M059J (cell line): ENCODE measurements around the gene SOCS3. TPM values are rescaled to one million over a fixed set of nuclear protein-coding genes. Genes with fewer than 3 reads are reported as not detected.

Experiments used
- DNase-seq: peaks from one replicate; pipeline ENCODE4 v3.0.0-alpha.2; 2012; ENCODE audit warnings: low read depth
- total RNA-seq: library from RNA; depleted of rRNA; stranded (reverse); fragments of >200 nt; shearing (Covaris generic); gene quantifications from 2 replicates; pipeline ENCODE4 v1.2.3, GENCODE V29; 2014

SOCS3 gene
- total RNA-seq, 1 experiment from 2014 or later, result 39.3 TPM

DNA sequence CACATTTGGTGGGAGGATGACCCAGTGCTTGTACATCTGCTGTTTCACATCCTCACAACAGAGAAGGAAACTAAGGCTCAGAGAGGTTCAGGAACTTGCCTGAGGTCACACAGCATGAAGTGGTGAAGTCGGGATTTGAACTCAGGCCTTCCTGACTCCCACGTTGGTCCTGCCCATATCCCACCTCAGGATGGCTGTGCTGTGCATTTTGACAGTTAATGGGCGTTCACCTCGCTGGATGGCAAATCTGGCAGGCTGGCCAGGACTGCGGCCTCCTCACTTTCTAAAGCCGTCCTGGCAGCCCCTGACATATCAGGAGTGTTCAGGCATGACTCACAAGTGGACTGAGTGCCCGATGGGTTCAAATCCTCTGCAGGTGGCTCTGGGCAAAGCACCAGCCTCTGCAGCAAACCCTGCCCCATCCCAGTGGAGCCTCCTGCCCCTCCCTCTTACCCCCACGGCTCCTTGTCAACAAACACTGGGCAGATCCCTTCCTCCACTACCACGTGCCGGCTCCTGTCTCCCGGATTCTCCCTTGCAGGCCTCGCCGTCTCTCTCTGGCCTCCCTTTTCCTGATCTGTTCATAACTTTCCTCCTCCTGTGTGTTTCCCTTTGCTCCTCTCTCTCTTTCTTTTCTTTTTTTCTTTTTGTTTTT lies 29.2 kb downstream of the SOCS3 start:
- DNase-seq, result peak; percentile 95

DNA sequence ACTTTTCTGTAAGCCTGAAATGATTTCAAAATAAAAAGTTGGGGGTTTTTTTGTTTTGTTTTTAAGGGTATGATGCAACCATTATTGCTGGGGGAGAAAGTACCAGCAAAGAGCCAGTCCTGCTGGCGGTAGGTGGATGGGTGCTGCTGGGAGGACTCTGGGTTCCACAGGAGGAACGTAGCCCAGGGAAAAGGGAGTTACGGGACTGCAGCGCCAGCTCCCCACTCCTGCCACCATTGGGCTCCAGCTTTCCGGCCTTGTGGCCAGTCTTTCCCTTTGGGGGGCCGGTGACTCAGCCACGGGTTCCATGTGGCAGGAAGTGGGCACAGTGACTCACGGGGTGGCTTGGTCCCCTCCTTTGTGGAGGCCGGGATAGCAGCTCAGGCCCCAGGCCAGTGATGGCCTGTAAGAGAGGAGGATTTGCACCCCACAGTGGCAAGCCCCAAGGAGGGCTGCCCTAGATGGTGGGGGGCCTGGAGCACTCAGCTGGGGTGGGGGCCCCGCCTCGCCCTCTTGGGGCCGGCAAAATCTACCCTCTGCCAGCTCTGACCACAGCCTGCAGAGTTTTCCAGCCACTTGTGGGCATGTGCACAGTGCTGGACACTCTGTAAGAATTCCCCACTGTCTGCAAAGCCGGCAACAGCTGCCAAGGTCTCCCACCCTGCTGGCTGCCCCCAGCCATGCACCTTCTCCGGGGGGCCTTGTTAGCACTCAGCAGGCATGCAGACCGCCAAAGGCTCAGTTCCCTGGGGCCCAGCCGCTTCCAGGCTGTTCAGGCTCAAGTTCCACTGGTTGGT lies 30.4 kb downstream of the SOCS3 start:
- DNase-seq, result peak; percentile 97

DNA sequence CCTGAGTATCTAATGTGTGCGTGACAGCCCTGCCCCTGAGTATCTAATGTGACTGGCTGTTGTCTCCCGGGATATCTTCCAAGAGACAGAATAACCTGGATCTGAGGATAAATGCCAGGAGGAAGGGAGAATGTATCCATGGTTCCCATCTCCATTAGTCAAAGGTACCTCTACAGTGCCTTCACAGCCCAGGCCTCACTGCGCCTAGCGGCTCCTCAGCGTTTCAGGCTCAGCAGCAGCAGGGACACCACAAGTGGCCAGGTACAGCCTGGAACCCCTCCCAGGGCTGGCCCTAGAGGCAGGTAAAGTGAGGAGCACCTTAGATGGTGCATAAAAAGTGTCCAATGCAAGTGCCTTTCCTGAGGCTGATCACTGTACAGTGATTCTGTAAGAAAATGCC lies 32.0 kb downstream of the SOCS3 start:
- no peak for DNase-seq

DNA sequence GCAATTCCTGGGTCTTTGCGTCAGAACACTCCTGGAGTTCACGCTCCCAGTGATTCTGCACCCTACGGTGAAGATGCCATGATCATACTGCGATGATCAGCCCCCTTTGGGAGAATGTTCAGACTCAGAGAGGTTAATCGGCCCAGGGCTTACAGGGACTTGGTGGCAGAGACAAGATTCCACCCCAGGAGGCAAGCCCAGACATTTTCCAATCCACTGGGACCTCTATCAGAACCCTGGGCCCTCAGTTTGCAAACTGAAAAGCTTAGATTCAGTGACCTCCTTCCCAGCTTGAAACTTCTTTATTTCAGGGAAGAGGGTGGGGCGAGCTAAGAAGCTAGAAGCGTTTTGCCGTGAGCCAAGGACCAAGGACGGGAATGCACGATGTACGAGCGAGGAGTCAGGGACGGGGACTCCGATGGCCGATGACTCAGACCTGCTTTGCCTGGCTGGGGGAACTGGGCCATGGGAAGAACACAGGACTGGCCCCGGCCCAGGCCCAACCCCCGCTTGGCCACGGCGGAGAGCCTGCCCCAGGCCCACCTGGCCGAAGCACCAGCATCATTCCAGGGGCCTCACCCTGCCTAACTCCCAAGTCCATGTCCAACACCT lies 34.7 kb downstream of the SOCS3 start:
- peak; percentile 91 for DNase-seq

DNA sequence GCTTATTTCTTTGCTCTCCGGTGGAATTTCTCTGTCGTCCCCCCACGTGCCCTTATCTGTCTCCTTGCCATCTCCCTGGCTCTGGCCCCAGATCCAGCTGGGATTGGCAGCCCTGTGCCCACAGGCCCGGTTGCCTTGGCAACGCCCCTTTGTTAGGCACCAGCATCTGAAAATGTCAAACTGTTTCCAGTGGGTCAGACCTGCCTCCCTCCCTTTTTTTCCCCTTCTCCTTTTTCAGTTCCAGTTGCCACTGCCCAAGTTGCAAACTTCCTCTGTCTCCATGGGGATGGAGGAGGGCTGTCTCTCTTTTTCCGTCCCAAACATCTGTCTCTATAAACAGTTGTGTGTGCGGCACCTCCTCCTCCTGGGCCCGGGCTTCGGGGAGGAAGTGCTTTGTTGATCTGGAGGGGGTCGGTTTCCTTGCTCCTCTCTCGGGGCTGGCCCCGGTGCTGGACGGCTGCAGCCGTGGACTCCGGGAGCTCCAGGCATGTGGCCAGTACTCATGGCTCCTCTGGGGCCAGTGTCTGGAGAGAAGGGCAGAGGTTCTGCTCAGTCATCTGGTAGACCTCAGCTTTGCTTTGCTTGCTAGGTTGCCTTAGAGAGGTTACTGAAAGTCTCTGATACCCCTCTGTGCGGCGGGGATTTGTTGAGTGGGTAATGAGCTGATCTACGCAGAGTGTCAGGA lies 35.3 kb downstream of the SOCS3 start:
- DNase-seq, result peak; percentile 94

DNA sequence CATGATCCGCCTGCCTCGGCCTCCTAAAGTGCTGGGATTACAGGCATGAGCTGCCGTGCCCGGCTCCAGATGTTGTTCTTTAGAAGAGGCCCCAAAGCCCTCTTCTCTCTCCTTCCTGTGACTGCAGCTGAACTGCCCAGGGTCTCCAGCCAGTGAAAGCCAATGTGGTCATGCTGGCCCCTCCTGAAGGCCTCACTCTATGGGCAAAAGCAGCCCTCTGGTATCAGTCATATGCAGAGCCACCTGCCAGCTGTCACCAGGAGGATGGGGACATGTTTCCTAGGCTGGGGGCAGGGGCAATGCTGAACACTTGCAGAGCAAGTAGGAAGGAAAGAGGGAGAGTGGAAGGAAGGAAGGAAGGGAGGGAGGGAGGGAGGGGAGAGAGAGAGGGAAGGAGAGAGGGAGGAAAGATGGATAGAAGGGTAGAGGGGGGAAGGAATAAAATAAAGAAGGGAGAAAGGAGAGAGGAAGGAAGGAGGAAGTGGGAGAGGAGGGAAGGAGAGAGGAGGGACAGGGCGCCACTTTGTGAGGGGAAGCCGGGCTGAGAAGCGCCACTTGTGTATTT lies 36.0 kb downstream of the SOCS3 start:
- no peak for DNase-seq

DNA sequence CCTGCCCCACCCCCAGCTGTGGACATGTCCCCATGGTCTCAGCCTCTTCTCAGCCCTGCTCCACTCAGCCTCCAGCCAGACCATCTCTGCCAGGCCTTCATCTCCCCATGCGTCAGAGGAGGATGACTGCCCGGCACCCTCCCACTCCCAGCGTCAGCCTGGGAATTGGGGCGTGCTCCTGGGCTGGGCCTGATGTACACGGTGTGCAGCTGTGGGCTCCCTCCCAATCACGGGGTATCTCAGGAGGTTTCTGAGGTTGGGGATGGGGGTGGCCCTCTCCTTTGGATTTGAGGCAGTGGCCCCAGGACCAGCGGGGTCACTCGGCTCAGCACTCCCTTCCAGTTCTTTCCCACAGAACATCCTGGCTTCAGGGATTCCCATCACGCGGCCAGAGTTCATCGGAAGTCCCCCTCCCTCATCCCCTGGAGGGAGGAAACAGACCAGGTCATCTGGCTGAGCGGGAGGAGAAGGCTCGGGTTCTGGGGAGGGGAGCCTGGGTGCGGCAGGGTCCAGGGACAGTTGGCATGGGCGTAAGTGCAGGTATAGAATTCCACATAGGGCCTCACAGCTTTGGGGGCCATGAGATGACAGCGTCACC lies 36.9 kb downstream of the SOCS3 start:
- no peak for DNase-seq

DNA sequence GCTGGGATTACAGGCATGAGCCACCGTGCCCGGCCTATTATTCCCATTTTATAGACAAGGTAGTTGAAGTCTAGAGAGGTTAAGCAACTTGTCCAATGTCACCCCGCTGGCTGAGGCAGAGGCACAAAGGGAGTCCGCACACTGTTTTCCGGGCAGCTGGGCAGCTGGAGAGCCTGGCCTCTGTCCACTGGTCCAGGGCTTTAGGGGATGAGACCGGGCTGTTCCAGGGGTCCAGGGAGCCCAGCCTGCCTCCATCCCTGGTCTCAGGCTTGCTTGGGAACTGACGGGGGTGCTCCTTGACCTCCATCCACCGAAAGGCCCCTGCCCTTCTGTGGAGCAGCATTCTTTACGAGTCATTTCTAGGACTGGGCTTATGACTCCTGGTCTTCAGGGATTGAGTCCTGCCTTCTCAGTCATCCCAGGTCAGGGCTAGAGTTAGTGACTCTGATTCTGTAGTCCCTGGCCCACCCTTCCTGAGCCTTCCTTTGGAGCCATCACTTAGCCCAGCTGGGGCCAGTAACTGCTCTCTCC lies 37.5 kb downstream of the SOCS3 start:
- DNase-seq, result peak; percentile 53

DNA sequence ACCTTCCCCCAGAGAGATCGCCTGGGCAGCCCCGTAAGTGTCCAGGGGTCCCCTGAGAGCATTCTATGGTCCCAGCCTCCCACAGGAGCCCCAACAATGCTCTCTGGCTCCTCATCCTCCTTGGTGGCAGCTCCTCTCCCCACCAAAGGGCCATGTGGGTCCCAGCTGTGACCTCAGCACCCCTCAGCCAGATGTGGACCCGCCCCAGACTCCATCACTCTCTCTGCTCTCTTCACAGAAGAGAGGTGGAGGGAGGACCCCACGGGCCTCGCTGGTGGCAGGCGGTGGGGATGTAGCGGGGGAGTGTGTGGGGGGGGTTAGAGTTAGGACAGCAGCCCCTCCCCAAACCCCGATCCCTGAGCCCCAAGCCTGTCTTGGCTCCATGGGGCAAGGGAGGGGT lies 41.0 kb downstream of the SOCS3 start:
- no peak for DNase-seq

DNA sequence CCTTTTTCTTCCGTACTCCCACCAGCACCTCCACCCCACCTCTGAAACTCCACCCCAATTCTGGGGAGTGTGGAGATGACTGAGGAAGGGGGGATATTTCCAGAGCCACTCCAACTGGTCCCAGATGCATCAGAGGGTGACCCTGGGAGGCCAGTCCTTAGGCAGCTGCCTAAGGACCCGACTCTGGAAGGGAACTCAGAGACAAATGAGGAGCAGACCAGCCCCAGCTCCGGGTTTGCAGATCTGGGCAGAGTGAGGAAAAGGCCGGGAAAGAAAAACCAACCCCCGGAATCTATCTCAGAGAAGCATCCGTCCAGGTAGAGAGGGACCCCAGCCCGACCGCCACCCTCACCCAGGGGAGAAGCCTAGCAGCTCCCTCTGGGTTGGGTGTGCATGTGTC lies 41.5 kb downstream of the SOCS3 start:
- DNase-seq, result no peak

DNA sequence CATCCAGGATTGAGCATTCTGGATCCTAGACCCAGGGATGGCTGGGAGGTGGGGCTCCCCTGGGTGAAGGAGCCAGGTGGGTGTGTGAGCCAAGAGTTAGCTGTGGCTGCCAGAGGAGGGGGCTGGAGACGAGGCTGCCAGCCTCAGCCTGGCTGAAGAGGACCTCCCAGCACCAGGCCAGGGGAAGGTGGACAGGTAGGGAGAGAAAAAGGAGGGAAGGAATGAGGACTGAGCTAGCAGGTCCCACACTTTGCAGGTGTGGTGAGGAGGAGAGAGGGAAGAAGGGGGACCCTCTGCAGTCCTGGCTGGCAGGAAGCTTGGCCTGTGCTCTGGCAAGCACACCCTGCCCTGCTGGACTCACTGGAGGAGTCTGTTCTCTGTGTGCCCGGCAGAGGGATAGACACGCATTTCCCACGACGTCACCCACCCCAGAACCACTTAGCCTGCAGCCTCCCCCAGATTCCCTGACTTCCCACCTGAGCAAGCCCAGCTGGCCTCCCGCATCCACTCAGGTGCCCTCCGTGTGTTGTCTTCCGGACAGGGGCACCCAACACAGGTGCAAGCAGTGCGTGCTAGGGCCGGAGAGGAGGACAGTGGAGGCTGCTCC lies 42.0 kb downstream of the SOCS3 start:
- no peak for DNase-seq

DNA sequence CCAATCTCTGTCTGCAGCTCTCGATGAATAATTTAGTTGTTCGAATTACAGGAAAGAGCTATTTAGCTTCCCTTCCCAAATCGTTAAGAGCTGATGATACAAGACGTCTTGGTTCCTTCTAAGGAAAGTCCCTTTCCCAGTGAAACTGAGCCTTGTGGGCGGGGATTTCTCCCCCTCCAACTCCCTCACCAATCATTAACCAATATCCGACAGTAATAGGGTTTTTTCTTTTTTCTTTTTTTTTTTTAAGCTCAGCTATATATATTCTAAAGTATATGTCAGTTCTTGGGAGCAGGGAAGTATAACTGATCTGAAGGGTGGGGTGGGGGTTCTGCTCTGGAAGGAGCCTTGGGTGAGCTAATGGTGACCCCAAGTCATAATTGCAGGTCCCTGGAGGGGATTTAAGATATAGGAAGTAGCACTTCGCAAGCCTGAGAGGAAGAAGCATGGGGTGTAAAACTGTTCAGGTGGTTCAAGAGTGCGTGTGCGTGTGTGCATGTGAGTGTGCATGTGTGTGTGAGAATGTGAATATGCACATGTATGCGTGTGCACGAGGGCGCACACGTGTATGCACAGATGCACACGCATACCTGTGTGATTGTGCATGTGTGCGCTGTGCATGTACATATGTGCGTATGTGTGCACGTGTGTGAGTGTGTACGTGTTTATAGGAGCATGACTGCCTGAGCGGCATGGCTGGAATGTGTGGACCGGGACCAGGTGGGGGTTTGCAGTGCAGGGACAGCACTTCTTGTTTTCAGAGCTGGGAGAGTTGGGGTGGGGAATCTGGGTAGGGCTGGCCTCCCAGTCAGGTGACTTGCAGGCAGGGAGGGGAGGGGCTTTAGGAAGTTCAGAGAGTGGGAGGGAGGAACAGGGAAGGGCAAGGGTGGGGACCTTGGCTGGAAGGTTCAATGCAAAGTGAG lies 42.7 kb downstream of the SOCS3 start:
- DNase-seq, result no peak

DNA sequence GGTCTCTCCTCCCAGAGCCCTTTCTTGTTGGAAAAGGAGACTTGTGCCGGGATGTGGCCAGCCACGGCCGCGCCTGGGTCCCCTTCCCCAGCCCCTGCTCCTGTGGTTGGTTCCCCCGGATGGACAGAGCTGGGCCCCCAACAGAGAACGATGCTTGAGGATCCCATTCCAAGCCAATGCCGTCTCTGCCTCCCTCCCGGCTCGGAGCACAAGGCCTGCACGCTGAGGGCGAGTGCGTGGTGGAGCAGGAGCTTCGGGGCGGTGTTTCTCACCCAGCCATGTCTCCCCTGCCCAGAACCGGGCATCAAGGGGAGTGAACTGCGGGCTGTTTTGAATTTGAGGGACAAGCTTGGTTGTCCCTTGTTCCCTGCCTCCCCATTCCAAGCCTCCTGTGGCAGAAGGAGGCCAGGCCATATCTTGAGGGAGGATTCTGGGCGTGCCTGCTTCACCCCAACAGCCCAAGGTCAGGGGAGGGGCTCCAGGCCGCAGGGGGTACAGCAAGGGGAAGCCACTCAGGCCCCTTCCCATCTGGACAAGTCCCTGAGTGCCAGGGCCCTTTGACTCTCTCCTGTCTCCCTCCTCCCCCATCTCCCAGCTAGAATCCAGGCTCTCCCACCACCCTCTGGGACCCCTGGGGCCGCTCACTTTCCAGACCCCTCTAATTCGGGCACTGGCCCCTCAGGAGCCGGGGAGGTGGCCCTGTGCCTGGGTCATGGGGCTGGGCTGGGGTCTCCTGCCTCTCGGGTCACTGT lies 43.6 kb downstream of the SOCS3 start:
- DNase-seq, result no peak

DNA sequence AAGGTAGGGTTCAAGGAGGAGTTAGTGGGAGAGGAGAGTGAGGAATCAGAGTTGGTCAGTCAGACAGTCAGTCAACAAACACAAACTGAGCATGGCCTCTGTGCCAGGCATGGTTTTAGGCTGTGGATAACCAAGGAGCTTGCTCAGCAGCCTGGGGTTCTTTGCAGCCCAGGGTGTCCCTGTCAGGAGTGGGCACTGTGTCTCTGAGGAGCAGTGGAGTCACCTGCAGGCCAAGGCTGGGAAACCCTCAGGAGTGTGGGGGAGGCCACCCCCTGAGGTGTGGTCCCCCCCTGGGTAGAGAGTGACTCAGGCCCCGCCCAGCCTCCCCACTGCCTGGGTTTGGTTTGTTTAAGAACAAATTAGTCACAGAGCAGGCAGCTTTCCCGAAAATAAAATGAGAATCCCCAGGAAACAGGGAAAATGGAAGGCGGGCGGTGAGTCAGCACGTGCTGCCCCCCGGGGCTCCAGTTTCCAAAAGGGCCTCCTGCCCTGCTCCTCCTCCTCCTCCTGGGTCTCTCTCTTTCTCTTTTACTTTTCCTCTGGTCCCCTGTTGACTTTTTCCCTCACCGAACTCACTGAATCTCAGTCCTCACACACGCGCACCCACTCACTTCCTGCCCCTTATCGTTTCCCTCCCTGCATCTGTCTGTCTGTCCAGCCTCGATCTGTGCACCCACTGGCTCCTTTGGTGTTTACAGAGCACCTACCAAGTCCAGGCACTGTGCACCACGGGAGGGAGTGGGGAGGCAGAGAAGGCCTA lies 44.3 kb downstream of the SOCS3 start:
- peak; percentile 97 for DNase-seq

DNA sequence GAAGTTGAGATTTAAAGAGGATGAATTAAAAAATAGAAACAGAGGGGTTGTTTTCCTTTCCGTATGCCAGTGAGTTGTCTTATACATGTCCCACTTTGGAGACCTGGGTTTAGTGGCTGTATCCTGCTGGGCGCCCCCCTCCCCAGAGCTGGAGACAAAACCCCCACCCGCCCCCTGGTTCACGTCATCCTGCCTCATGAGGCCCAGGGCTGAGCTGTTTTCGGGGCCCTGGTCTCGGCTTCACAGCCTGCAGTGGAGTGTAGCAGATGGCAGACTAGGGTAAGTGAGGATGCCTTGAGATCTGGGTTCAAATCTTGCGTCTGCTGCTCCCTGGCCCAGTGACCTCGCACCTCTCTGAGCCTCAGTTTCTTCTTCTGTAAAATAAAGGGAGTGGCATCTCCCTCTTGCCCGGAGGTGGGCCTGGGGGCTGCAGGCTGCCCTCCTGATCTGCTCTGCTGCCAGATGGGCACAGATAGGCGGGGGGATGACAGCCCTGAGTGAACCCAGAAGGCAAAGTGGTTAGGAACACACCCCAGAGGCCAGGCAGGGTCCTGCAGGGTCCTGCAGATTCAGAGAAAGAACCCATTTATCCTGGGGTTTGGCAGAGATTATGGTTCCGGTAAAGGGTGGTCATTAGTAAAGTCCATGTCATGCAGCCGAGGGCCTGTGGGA lies 45.1 kb downstream of the SOCS3 start:
- no peak for DNase-seq

DNA sequence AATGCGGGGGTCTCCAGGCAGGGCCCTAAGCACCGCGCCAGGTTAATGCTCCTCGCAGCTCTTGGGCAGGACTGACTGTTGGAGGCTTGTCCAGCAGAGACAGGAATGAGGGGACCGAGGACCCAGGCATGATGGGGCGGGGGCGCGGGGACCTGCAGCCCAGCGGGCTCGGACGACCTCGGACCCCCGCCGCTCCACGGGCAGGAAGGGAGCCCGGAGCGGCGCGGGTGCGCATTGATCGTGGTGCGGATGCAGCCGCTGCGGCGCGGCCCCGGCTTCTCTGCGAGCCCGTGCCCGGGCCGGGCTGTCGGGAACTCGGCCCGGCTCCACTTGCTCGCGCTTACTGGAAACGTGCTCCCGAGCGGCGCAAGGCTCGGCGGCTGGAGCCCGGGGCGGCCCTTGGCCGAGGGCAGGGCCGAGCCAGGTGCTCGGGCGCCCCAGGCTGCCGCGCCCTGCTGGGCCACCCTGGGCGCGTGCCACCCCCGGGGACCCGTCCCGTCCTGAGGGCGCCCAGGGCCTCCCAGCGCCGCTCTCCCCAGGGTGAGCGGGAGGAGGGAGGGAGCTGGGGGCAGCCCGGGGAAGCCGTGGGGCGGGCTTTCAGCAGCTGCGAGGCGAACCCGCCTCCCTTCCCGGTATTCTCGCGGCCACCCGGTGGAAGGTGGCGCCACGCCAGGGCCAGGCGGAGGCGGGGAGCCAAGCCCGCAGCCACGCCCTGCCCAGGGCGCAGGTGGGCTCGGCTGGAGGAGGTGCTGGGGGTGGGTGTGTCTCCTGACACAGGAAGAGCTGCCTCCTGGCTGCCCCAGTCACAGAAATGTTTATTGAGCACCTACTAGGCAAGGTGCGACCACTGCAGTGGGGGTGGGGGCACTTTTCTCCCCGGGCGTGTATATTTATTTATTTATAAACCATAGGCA lies 45.9 kb downstream of the SOCS3 start:
- peak; percentile 81 for DNase-seq
